CD4-positive, alpha-beta T cell treated with Interleukin-2 at 100 ng/mL for 4 hours (primary cell): ENCODE data around the gene AMZ2.
A peak's percentile ranks its signal among the peaks of the same experiment; 100 is the strongest.
"Not testable (repeated sequence)": the region's sequence is repeated elsewhere in the genome, so short reads cannot be mapped to it uniquely, and the experiment has no call there.

ENCODE experiments used
- DNase-seq: peaks from one replicate; pipeline ENCODE4 v3.0.0-alpha.2; 2020; ENCODE audit warnings: low spot score

The AMZ2 gene, protein sequence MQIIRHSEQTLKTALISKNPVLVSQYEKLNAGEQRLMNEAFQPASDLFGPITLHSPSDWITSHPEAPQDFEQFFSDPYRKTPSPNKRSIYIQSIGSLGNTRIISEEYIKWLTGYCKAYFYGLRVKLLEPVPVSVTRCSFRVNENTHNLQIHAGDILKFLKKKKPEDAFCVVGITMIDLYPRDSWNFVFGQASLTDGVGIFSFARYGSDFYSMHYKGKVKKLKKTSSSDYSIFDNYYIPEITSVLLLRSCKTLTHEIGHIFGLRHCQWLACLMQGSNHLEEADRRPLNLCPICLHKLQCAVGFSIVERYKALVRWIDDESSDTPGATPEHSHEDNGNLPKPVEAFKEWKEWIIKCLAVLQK

DNA sequence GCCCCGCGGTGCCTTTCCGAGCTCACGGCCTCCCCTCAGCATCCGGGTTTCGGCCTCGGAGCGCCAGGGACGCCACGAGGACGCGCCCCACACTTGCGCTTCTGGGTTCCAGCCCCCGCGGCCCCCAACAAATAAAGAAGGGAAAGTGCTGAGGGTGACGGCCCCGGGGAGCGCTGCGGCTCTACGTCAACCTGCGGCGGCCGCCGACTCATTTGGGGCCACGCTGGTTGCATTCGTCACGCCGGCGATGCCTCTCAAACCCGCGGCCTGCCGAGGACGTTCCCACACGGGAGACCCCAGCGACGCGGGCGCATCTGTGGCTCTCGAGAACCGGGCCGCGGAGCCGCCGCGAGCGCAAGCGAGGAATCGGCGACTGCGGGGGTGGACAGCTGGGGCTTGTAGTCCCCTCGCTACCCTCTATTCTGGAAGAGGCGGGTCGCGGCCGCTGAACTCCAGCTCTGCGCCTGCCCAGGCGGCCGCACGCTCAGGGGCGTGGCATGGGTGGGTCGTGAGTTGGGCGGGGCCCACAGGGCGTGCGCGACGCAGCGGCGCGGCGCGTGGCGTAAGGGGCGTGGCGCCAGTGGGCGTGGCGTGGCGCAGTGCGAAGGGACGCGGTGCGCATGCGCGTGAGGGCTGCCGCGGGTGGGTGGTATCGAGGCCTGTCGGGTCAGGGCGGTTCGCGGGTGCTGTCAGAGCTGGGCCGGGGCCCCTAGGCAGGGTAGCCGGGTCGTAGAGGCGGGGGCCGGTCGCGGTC lies at the start of gene AMZ2:
AMZ2 (plus strand) TSS at position 599 of the 754 bp plus-strand sequence. CDS start 2,145 bp downstream, outside the sequence.
- DNase-seq = peak; percentile 96

GRCh38 chr17:68198931-68199836 lies 48.7 kb upstream of the AMZ2 start:
- no peak for DNase-seq

DNA sequence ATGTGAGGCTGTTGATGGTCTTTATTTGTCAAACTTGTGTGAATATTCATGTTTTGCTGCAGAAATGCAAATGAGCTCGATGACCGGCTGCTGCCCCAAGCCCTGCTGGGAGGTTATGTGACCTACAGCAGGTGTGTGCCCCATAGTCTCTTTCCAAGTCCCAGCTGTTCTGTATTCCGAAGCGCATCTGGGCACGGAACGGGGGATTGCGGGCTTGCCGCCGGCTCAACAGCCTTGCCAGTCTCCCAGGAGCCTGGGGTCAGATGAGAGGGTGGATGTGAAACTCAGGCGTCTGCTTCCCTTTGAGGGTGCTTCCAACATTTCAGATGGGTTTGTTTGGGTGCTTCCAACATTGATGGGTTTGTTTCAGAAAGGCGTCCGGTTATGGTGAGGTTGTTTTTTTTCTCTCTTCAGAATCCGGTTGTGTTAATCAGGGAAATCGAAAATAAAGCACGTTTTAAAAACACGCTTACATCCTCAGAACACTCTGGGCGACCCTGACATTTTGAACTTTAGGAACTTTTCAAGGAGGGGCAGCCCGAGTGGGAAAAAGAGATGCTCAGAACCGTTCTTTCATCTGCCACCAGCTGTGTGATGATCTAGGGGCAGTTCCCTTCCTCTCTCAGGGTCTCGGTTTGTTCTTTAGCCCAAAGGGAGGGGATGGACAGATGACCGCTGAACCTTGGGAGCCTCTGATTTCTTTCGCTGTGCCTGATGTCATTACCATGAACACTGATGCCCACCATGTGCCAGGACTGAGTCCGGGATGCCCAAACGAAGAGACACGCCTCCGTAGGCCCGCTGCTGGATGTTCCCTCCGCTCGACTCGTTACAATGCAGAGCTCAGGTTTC lies 47.8 kb upstream of the AMZ2 start:
- DNase-seq = no peak

GRCh38 chr17:68200689-68201417 lies 47.0 kb upstream of the AMZ2 start:
- DNase-seq = peak; percentile 76

DNA sequence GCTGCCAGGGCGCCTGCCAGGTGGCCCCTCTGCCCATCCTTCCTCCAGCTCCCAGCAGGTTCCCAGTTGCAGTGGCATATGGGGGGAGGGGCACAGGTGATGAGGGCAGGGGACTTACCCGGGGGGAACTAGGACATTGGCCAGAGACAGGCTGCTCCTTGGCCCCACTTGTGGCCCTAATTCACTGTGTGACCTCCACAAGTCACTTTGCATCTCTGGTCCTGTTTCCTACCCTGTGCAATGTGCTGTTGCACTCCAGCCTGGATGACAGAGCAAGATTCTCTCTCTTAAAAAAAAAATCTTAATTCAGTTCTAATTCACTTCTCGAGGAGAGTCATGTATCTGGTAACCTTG lies 46.4 kb upstream of the AMZ2 start:
- not testable (repeated sequence) for DNase-seq

GRCh38 chr17:68202321-68202720 lies 45.5 kb upstream of the AMZ2 start:
- DNase-seq = not testable (repeated sequence)

DNA sequence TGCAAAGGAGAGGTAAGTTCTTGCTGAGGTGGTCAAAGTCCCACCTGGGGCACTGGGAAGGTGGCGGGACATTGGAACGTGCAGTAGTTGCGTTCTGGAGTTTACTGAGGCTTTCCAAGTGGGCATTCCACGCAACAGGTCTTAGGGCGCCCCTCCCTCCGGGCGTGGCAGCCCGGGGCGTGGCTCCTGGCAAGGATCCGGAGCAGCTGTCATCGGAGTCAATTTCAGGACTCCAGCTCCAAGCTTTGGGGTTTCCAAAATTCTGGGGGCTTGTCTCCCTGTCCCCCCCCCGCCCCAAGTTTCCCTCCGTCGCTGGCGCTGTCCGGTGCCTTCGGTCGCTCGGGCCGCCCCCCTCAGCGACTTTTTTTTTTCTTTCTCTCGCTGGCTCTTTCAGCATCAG lies 43.1 kb upstream of the AMZ2 start:
- no peak for DNase-seq

DNA sequence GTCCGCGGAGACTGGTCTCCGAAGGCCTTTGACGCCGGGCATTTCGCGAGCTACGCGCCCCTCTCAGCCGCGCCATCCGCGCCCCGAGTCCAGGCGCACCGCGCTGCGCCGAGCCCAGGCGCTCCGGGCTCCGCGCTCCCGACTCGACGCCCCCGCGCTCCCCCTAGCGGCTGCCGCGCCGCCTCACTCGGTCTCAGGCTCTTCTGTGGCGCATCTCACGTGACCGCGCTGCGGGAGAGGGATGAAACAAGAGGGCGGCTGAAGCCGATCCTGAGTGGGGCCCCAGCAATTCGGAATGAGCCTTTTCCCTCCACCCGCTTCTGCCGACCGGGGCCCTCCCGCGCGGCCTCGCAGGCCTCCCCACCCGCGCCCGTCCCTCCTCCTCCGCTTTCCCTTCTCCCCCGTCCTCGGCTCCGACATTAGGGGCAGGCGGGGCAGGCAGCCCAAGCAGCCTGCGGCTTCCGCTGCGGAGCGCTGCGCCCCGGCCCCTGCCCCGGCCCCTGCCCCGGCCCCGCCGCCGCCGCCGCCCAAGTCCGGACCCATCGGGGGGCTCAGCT lies 42.5 kb upstream of the AMZ2 start:
- DNase-seq = peak; percentile 93

GRCh38 chr17:68205808-68206720 lies 41.8 kb upstream of the AMZ2 start:
- peak; percentile 49 for DNase-seq

- no peak for DNase-seq
Measured at GRCh38 chr17:68207651-68208253, 40.1 kb upstream of the AMZ2 start.

DNA sequence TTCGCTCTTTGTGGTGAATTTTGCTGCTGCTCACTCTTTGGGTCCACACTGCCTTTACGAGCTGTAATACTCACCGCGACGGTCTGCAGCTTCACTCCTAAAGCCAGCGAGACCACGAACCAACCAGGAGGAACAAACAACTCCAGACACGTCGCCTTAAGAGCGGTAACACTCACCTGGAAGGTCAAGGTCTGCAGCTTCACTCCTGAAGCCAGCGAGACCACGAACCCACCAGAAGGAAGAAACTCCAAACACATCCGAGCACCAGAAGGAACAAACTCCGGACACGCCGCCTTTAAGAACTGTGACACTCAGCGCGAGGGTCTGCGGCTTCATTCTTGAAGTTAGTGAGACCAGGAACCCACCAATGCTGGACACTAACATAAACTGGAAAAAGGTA lies 39.2 kb upstream of the AMZ2 start:
- DNase-seq = not testable (repeated sequence)

GRCh38 chr17:68209191-68209900 lies 38.5 kb upstream of the AMZ2 start:
- DNase-seq = not testable (repeated sequence)

GRCh38 chr17:68210570-68211315 lies 37.1 kb upstream of the AMZ2 start:
- DNase-seq = no peak

GRCh38 chr17:68213428-68214411 lies 34.1 kb upstream of the AMZ2 start:
- not testable (repeated sequence) for DNase-seq

GRCh38 chr17:68215453-68215852 lies 32.4 kb upstream of the AMZ2 start:
- DNase-seq = not testable (repeated sequence)

DNA sequence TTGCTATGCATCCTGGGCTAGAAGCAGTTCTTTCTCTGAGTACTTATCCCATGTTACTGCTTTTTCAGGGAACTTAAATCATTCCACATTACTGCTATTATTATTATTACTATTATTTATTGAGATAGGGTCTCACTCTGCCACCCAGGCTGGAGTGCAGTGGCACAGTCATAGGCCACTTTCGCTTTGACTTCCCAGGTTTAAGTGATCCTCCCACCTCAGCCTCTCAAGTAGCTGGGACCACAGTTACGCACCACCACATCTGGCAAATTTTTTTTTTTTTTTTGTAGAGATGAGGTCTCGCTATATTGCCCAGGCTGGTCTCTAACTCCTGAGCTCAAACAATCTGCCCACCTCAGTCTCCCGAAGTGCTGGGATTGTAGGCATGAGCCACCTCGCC lies 28.4 kb upstream of the AMZ2 start:
- DNase-seq = not testable (repeated sequence)
